Measurements from ENCODE around the gene KLK6.

Gene KLK6

GRCh38 chr19:50969413-50969760 is at the start of gene KLK6:
TSS of gene KLK6 (minus strand) at chr19:50969591. CDS start at chr19:50968104, 1,487 bp downstream.
- intact Hi-C loops (cut with DNase I): loop anchor here (2.0 kb wide), 1 partner anchor 47 kb away; no protein-coding TSS in a partner anchor
- peak; percentile 71 to 98 (median 84) for DNase-seq

GRCh38 chr19:51018745-51019543 is 49.6 kb upstream of the KLK6 start:
- peak in 3 of 10 donors; percentile 60 to 67 (median 61) for DNase-seq
- intact Hi-C loops (cut with DNase I): no loop called here

- peak; percentile 59 to 96 (median 79) for DNase-seq
- intact Hi-C loops (cut with DNase I): loop anchor here (1.0 to 2.0 kb wide), 2 partner anchors 48 to 88 kb away; partner anchors contain the start of gene KLK6
Measured at GRCh38 chr19:51016798-51017683, 47.6 kb upstream of the KLK6 start.

GRCh38 chr19:51015691-51016267 is 46.4 kb upstream of the KLK6 start:
- intact Hi-C loops (cut with DNase I): loop anchor here (1.0 to 2.0 kb wide), 2 partner anchors 47 to 86 kb away; partner anchors contain the start of gene KLK6
- DNase-seq: peak in 2 of 10 donors; percentile 60 to 65

- DNase-seq: peak in 2 of 10 donors; percentile 4 to 7
- intact Hi-C loops (cut with DNase I): no loop called here
Measured at GRCh38 chr19:51014242-51014641, 44.9 kb upstream of the KLK6 start.

- intact Hi-C loops (cut with DNase I): no loop called here
Measured at GRCh38 chr19:51012661-51013190, 43.3 kb upstream of the KLK6 start.

GRCh38 chr19:51010066-51010795 is 40.8 kb upstream of the KLK6 start:
- intact Hi-C loops (cut with DNase I): no loop called here
- peak in 2 of 10 donors; percentile 11 to 30 for DNase-seq

More at GRCh38 chr19:51012661-51013190, 43.3 kb upstream of the KLK6 start:
- DNase-seq: peak in 1 of 10 donors; percentile 14

GRCh38 chr19:51009061-51009891 is 39.9 kb upstream of the KLK6 start:
- intact Hi-C loops (cut with DNase I): no loop called here

GRCh38 chr19:51007488-51007887 is 38.1 kb upstream of the KLK6 start:
- no peak for DNase-seq
- intact Hi-C loops (cut with DNase I): no loop called here

More at GRCh38 chr19:51009061-51009891, 39.9 kb upstream of the KLK6 start:
- peak in 1 of 10 donors; percentile 40 for DNase-seq

GRCh38 chr19:51006406-51006805 is 37.0 kb upstream of the KLK6 start:
- intact Hi-C loops (cut with DNase I): no loop called here
- DNase-seq: peak in 1 of 10 donors; percentile 33

- no peak for DNase-seq
- intact Hi-C loops (cut with DNase I): no loop called here
Measured at GRCh38 chr19:51005248-51005647, 35.9 kb upstream of the KLK6 start.

- DNase-seq: no peak
- intact Hi-C loops (cut with DNase I): no loop called here
Measured at GRCh38 chr19:51003316-51003715, 33.9 kb upstream of the KLK6 start.

GRCh38 chr19:51002542-51003311 is 33.3 kb upstream of the KLK6 start:
- intact Hi-C loops (cut with DNase I): no loop called here
- DNase-seq: peak in 1 of 10 donors; percentile 65

- intact Hi-C loops (cut with DNase I): no loop called here
- no peak for DNase-seq
Measured at GRCh38 chr19:51002089-51002532, 32.7 kb upstream of the KLK6 start.

- no peak for DNase-seq
- intact Hi-C loops (cut with DNase I): no loop called here
Measured at GRCh38 chr19:51001515-51001914, 32.1 kb upstream of the KLK6 start, which contains the start of gene KLK8. TSS of gene KLK8 (minus strand) at chr19:51001604. CDS start at chr19:51001167, 437 bp downstream.

- intact Hi-C loops (cut with DNase I): no loop called here
- peak in 1 of 10 donors; percentile 37 for DNase-seq
Measured at GRCh38 chr19:51000981-51001380, 31.6 kb upstream of the KLK6 start.

- intact Hi-C loops (cut with DNase I): no loop called here
- peak in 1 of 10 donors; percentile 51 for DNase-seq
Measured at GRCh38 chr19:51000426-51000825, 31.0 kb upstream of the KLK6 start.

GRCh38 chr19:50998686-50999085 is 29.3 kb upstream of the KLK6 start:
- intact Hi-C loops (cut with DNase I): no loop called here

More at GRCh38 chr19:50998686-50999085, 29.3 kb upstream of the KLK6 start:
- DNase-seq: no peak
